Endothelial cell of umbilical vein (primary cell): Measurements from ENCODE around the gene CDK5RAP2.

Source experiments
- EZH2 ChIP-seq: IDR thresholded peaks from 2 replicates; pipeline ENCODE4 v1.6.1; 2012; ENCODE audit warnings: borderline replicate concordance, low read depth, mild to moderate bottlenecking, moderate library complexity, low read length, inconsistent platforms; ENCODE audit not compliant: severe bottlenecking
- POLR2A ChIP-seq: IDR thresholded peaks from 2 replicates; pipeline ENCODE4 v1.6.1; 2012; ENCODE audit warnings: low read depth, mild to moderate bottlenecking, control low read depth, low read length
- POLR2AphosphoS5 ChIP-seq: IDR thresholded peaks from 2 replicates; pipeline ENCODE4 v1.6.1; 2012; ENCODE audit warnings: low read depth, mild to moderate bottlenecking, control low read depth, low read length, moderate library complexity; ENCODE audit not compliant: insufficient read depth
- TF ChIP-seq, protein P1 (sequence below), 2 donors: IDR thresholded peaks; 1 replicate in 1 of 2; 2 replicates in 1 of 2; pipeline ENCODE4 v1.5.1; 2011; ENCODE audit warnings: low read length in 2 of 2, mild to moderate bottlenecking in 2 of 2, moderate library complexity in 2 of 2, control low read depth in 1 of 2, inconsistent platforms in 1 of 2, low read depth in 1 of 2; ENCODE audit not compliant: insufficient read depth in 1 of 2; ENCODE audit errors: extremely low read depth in 1 of 2

- TF ChIP-seq, protein P1, sequence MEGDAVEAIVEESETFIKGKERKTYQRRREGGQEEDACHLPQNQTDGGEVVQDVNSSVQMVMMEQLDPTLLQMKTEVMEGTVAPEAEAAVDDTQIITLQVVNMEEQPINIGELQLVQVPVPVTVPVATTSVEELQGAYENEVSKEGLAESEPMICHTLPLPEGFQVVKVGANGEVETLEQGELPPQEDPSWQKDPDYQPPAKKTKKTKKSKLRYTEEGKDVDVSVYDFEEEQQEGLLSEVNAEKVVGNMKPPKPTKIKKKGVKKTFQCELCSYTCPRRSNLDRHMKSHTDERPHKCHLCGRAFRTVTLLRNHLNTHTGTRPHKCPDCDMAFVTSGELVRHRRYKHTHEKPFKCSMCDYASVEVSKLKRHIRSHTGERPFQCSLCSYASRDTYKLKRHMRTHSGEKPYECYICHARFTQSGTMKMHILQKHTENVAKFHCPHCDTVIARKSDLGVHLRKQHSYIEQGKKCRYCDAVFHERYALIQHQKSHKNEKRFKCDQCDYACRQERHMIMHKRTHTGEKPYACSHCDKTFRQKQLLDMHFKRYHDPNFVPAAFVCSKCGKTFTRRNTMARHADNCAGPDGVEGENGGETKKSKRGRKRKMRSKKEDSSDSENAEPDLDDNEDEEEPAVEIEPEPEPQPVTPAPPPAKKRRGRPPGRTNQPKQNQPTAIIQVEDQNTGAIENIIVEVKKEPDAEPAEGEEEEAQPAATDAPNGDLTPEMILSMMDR (IDR thresholded peaks at IDR 0.05; ENCODE audit: extremely low read depth in 1 of 2, insufficient read depth in 1 of 2, low read depth in 1 of 2, low read length in 2 of 2), result no peak
- TF ChIP-seq POLR2AphosphoS5 (no peak), EZH2 (no peak), POLR2A (no peak)
Observed at GRCh38 chr9:120583958-120584369, 4.0 kb upstream of the CDK5RAP2 start.
